NCI-H524 (cell line): ENCODE data around the gene SLC25A20.
"Not testable (repeated sequence)": the region's sequence is repeated elsewhere in the genome, so short reads cannot be mapped to it uniquely, and the experiment has no call there.

ENCODE experiments used
- DNase-seq, 2 experiments: peaks; one replicate each; lab custom pipeline; 2025; lab: John Stamatoyannopoulos, UW

SLC25A20 gene

DNA sequence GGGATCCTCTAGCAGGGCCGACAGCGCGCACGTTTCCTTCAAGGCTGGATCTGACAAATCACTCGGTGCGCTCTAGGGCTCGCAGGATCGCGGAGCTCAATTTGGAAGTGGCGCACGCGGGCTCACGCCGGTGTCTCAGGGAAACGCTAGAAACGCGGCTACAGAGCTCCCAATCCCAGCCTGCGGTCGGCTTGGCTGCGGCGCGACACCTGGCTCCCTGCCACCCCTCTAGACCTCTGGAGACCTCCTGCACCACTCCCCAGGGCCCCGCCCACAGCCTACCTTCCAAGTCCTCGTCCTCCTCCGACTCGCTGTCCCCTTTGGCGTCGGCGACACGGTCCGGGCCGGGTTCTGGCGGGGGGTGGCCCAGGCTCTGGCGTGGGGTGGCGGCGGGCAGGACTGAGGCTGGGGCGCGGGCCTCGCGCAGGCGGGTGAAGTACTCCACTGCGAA, 51.6 kb downstream of the SLC25A20 start:
- DNase-seq, result peak; percentile 68 to 82

DNA sequence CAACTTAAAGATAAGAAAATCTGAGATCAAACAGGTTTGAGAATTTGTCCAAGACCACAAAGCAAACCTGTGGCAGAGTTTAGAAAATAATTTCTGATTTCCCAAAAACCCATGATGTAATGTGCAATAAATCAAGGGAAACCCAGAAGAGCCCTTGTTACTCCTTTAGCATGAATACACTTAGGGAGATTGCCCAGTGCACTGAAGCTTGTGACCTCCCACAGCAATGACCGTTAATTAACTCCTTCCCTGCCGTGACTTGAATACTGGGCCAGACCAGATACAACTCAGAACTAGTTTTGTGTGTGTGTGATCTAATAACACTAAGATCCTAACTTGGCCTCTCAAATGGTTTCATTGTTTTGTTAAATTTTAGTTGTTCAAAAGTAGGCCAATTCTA, 53.5 kb downstream of the SLC25A20 start:
- DNase-seq, result no peak

DNA sequence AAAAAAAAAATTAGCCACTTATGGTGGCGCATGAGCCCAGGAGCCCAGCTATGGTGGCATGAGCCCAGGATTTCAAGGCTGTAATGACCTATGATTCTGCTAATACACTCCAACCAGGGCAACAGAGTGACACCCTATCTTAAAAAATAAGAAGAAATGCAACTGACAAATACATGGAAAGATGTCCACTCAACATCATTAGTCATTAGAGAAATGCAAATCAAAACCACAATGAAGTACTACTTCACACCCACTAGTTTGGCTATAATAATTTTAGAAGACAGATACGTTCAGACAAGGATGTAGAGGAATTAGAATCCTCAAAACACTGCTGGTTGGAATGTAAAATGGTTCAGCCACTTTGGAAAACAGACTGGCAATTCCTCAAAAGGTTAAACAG, 61.5 kb downstream of the SLC25A20 start:
- no peak for DNase-seq

DNA sequence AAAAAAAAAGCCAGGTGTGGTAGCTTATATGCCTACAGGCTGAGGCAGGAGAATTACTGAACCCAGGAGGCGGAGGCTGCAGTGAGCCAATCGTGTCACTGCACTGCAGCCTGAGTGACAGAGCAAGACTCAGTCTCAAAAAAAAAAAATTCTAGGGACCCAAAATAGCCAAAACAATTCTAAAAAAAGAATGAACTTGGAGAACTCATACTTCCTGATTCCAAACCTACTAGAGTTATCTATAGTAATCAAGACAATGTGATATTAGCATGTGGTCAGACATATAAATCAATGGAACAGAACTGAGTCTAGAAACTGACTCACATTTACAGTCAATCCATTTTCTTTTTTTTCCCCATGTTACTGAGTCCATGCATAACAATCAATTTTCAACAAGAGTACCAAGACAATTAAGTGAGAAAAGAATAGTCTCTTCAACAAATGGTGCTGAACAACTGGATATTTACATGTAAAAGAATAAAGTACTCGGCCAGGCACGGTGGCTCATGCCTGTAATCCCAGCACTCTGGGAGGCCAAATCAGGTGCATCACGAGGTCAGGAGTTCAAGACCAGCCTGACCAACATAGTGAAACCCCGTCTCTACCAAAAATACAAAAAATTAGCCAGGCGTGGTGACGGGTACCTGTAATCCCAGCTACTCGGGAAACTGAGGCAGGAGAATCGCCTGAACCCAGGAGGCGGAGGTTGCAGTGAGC, 62.9 kb downstream of the SLC25A20 start:
- DNase-seq, result no peak

DNA sequence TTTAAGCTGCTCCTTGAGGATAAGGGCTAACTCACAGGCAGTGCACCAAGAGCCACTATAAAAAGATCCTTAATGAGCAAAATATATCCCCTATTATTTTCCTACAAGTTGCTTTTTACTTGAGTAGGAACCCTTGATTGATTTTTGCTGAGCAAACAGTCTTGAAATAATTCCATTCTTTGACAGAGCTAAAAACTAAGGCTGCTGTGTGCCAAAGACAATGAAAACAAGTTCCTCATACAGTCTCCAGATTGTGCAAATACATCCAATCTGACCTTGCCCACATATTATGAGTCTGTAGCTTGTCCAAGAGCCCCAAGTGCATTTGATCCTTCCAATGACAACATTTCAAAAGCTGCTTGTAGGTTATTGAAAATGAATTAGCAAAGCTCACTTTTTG, 66.0 kb downstream of the SLC25A20 start:
- no peak for DNase-seq

DNA sequence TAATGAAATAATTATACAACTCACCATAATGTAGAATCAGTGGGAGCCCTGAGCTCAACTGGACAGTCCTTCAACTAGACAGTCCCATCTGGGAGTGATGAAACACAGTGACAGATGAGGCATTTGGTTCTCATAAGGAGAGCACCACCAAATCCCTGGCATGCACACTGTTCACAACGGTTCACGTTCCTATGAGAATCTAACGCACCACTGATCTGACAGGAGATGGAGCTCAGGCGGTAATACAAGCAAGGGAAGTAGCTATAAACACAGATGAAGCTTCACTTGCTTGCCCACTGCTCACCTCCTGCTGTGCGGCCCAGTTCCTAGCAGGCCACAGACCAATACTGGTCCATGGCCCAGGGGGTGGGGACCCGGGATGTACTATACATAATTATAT, 68.0 kb downstream of the SLC25A20 start:
- DNase-seq, result peak; percentile 5 to 51

DNA sequence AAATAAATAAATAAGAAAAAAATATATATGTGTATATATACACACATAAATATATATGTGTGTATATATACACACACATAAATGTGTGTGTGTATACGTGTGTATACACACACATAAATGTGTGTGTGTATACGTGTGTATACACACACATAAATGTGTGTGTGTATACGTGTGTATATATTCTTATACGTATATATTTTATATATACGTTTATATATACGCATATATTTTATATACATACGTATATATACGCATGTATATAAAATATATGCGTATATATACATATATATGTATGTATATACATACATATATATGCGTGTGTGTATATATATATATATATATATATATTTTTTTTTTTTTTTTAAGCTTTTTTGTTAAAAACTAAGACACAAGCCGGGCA, 69.2 kb downstream of the SLC25A20 start:
- DNase-seq, result not testable (repeated sequence)

DNA sequence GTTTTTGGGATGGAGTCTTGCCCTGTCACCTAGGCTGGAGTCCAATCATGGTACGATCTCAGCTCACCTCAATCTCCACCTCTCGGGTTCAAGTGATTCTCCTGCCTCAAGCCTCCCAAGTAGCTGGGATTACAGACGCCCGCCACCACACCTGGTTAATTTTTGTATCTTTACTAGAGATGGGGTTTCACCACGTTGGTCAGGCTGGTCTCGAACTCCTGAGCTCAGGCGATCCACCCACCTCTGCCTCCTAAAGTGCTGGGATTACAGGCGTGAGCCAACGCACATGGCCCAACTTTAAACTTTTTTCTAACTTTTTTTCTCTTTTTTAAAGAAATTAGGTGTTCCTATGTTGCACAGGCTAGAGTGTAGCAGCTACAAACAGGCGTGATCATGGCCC, 70.8 kb downstream of the SLC25A20 start:
- not testable (repeated sequence) for DNase-seq

DNA sequence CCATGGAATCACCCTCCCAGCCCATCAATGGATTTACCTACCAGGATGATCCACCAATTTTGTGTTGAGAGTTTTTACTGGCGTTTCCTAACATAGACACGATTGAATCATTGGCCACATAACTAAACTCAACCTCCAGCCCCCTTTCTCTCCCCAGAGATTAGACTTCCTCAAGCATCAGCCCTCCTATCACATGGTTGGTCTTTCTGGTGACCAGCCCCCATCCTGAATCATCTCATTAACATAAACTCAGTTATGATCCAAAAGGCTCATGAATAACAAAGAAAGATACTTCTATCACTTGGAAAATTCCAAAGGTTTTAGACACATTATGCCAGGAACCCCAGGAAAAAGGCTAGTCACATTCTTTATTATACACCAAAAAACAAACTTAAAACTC, 72.2 kb downstream of the SLC25A20 start:
- no peak for DNase-seq

DNA sequence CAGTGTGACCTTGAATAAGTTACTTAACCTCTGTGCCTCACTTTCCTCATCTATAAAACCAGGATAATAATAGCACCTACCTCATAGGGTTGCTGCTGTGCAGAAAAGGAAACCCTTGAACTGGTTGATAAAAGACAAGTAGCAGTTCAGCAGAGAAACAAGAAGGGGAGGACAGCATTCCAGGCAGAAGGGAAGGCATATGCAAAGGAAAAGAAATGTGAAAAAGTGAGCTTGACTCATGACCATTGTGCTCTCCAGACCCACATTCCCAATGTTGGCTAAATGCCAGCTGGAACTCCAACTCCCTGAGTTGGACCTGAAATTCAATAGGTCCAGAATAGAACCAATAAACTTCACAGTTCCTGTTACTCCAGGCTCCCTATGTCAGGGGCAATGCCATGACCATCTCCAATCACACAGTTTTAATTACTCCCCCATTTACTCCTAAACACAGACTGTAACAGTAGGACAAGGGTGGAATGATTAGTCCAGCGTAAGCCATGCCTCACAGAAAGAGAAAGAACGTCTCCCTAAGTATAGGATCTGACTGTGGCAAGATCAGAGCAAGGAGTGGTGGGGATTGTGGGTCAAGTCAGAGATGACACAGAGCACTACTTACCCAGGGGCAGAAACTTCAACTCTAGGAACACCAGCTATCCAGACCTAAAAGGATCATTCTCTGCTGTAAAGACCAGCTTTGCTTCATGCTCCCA, 77.9 kb downstream of the SLC25A20 start:
- DNase-seq, result no peak

DNA sequence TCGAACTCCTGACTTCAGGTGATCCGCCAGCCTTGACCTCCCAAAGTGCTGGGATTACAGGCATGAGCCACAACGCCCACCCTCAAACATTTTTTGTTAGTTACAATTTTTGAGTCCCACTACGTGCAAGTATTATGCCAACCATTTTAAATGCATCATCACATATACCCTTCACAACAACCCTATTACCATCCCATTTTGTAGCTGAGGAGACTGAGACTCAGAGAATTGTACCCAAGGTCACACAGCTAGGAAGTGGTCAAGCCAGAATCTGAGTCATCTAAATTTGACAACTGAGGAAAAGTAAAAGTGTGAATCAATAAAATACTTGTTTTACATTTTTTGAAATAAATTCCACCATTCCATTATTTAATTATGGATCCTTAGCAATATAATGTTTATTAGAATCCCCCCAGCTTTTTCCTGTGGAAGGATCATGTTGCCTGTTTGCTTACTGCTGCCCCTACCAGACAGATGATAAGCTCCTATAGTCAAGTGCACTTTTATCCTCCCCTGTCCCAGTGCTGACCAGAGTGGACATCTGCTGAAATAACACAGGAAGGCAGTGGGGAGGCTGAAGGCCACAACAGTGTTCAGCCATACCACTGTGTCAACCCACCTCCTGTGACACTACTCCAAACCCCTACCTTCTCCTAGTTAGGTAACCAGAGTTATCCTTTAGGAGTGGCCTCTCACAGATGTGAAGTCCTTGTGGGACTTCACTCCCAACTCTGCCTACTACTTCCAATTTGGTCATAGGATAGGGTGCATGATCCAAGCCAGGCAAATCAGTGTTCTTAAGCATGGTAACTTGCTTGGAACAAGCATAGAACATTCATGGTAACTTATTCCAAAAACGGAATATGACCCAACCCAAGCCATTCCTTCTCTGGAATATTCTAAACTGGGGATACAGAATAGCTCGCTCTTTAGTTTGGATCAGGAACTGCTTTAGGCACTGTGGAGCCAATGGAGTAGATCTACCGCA, 79.2 kb downstream of the SLC25A20 start:
- DNase-seq, result no peak

DNA sequence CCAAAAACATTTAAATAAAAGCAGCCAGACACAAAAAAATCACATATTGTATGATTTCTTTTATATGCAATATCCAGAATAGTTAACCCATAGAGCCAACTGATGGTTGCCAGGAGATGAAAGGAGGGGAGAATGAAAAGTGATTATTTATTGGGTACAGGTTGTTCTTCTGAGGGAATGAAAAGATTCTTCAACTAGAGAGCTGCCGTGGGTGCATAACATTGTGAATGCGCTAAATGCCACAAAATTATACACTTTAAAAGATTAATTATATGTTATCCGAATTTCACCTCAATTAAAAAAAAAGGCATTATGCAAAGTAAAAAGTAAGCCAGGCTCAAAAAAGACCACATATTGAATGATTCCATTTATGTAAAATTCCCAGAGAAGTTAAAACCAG, 87.2 kb downstream of the SLC25A20 start:
- no peak for DNase-seq
